Measurements from ENCODE around the gene INTS13. TPM values are rescaled to one million over a fixed set of nuclear protein-coding genes. Genes with fewer than 3 reads are reported as not detected.

The INTS13 gene
- total RNA-seq, 1 donor, result 50.5 TPM

GRCh38 chr12:26872625-26873024 lies 65.2 kb downstream of the INTS13 start:
- H3K4me3 ChIP-seq (ENCODE audit: low read depth, low read length), result no peak overlapping the region
- TF ChIP-seq CTCF (IDR thresholded peaks at IDR 0.05; ENCODE audit: insufficient read depth, low read depth, low read length), result no peak
- DNase-seq (ENCODE audit: low read depth), result no peak

DNA sequence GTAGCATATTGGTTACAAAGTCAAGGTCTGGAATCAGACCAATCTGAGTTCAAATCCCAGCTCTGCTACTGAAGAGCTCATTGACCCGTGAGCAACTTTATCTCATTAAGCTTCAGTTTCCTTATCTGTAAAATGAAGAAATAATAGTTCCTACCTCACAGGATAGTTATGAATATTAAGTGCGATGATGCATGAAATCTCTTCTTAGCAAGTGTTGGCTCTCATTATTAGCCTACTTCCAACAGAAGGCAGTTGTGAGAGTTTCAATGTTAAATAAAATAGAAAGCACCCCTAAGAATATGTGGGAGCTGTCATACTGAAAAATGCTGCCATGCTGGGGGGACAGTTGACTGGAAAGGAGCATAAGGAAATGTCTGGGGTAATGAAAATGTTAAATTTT lies 65.8 kb downstream of the INTS13 start:
- DNase-seq (ENCODE audit: low read depth), result no peak
- no peak overlapping the region for H3K4me3 ChIP-seq (ENCODE audit: low read depth, low read length)
- TF ChIP-seq CTCF (IDR thresholded peaks at IDR 0.05; ENCODE audit: insufficient read depth, low read depth, low read length), result no peak

DNA sequence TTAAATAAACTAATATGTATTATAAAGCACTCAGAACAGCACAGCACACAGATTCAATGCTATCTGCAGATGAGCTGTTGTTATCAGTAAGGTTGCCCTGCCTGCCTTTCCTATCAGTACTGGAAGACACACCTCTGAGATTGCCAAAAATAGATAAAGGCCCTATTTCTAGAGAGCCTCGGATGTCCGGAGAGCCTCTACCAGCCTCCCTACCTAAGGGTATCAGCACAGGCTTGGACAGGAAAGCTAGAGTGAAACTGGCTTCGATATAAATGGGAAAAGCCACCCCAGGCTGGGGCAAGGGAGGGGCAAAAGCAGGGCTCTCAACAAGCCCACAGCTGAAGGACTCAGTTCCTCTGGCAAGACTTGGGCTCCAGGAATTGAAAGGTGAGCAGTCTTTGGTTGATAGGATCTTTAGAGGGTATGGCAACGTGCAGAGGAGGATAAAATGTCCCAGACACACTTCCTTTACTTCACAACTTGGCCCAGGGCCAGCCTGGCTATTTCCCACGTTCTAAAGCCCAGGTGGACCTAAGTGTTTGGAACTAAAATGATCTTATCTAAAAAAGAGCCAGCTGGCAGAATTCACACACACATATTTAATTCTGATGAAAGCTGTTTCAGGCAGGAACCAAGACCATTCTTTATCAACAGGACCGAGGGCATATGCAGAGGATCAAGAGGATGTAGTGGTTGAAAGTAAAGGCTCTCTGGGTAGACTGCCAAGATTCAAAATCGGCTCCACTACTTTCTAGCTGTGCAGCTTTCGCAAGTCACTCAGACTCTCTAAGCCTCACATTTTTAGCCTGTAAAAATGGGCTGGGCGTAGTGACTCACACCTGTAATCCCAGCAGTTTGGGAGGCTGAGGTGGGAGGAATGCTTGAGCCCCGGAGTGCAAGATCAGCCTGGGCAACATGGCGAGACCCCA lies 67.0 kb downstream of the INTS13 start:
- peak; percentile 95 for DNase-seq (ENCODE audit: low read depth)
- H3K4me3 ChIP-seq (ENCODE audit: low read depth, low read length), result peak overlapping the region; percentile 9
- no peak for TF ChIP-seq CTCF (IDR thresholded peaks at IDR 0.05; ENCODE audit: insufficient read depth, low read depth, low read length)

GRCh38 chr12:26869908-26870459 lies 67.8 kb downstream of the INTS13 start:
- H3K4me3 ChIP-seq (ENCODE audit: low read depth, low read length), result no peak overlapping the region
- TF ChIP-seq CTCF (IDR thresholded peaks at IDR 0.05; ENCODE audit: insufficient read depth, low read depth, low read length), result no peak
- no peak for DNase-seq (ENCODE audit: low read depth)

- DNase-seq (ENCODE audit: low read depth), result no peak
- no peak overlapping the region for H3K4me3 ChIP-seq (ENCODE audit: low read depth, low read length)
- TF ChIP-seq CTCF (IDR thresholded peaks at IDR 0.05; ENCODE audit: insufficient read depth, low read depth, low read length), result no peak
Measured at GRCh38 chr12:26869104-26869494, 68.7 kb downstream of the INTS13 start.

- TF ChIP-seq CTCF (IDR thresholded peaks at IDR 0.05; ENCODE audit: insufficient read depth, low read depth, low read length), result no peak
- H3K4me3 ChIP-seq (ENCODE audit: low read depth, low read length), result no peak overlapping the region
- no peak for DNase-seq (ENCODE audit: low read depth)
Measured at GRCh38 chr12:26868447-26869103, 69.2 kb downstream of the INTS13 start.
